GM12875 (cell line): ENCODE measurements around the gene RASSF5.
"Not testable (repeated sequence)": the region's sequence is repeated elsewhere in the genome, so short reads cannot be mapped to it uniquely, and the experiment has no call there.

Experiments
- H3K4me3 ChIP-seq: one replicate; pipeline ENCODE4 v1.5.1; 2011; ENCODE audit warnings: low read depth, low read length, control low read depth
- TF ChIP-seq, protein P1 (sequence below): IDR thresholded peaks from 2 replicates; pipeline ENCODE4 v1.5.1; 2011; ENCODE audit warnings: low read depth, mild to moderate bottlenecking, control low read depth, inconsistent platforms, low read length, moderate library complexity, borderline replicate concordance; ENCODE audit not compliant: insufficient read depth

The RASSF5 gene

DNA sequence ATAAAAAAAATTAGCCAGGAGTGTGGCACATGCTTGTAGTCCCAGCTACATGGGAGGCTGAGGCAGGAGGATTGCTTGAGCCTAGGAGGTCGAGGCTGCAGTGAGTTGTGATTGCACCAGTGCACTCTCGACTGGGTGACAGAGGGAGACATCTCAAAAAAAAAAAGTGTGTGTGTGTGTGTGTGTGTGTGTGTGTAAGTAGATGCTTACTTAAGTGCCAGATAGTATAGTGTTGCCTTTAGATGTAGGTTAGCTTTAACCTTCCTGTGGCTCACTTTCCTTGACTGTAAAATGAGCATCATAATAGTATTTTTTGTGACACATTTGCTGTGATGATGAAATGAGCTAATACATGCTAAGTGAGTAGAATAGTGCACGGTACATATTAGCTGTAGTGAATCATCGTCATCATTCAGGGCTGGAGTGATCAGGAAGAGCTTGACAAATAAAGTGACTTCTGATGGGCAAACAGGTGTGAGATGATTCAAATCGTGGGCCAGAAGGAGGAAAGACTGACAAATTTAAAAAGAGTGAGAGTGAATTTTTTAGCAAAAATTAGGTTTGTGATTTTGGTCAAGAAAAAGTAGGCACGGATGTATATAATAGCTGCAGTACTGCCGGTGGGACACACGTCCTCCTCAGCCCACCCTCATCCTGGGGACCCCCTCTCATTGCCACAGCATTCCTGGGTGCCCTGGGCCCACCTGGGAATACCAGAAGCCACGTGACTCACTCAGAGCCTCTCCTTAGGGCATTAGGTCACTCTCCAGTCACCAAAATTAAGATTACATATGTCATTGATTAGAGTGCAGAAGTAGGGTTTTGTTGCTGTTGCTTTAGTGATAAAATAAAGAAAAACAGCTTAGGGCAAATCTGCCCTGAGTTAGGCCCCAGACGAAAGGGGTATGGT lies 71.0 kb downstream of the RASSF5 start:
- H3K4me3 ChIP-seq, result no peak overlapping the region
- TF ChIP-seq, protein P1, sequence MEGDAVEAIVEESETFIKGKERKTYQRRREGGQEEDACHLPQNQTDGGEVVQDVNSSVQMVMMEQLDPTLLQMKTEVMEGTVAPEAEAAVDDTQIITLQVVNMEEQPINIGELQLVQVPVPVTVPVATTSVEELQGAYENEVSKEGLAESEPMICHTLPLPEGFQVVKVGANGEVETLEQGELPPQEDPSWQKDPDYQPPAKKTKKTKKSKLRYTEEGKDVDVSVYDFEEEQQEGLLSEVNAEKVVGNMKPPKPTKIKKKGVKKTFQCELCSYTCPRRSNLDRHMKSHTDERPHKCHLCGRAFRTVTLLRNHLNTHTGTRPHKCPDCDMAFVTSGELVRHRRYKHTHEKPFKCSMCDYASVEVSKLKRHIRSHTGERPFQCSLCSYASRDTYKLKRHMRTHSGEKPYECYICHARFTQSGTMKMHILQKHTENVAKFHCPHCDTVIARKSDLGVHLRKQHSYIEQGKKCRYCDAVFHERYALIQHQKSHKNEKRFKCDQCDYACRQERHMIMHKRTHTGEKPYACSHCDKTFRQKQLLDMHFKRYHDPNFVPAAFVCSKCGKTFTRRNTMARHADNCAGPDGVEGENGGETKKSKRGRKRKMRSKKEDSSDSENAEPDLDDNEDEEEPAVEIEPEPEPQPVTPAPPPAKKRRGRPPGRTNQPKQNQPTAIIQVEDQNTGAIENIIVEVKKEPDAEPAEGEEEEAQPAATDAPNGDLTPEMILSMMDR, result no peak

DNA sequence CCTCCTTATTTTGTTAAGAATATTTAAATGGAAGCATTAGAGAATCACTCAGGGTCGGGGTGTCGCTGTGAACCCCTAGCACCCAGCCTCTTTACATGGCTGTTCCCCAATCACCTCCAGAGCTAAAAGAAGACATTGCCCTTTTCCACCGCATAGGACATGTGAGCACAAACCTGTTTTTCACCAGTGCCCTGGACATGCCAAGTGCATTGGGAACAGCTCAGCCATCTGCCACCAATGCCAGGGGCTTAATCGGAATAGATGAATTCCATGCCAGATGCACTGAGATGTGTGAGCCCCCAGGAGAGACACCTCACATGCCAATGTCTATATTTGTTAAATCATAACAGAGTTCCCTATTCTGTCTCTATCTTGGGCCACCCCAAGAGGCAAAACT lies 71.6 kb downstream of the RASSF5 start:
- H3K4me3 ChIP-seq, result no peak overlapping the region
- TF ChIP-seq, protein P1, result no peak

DNA sequence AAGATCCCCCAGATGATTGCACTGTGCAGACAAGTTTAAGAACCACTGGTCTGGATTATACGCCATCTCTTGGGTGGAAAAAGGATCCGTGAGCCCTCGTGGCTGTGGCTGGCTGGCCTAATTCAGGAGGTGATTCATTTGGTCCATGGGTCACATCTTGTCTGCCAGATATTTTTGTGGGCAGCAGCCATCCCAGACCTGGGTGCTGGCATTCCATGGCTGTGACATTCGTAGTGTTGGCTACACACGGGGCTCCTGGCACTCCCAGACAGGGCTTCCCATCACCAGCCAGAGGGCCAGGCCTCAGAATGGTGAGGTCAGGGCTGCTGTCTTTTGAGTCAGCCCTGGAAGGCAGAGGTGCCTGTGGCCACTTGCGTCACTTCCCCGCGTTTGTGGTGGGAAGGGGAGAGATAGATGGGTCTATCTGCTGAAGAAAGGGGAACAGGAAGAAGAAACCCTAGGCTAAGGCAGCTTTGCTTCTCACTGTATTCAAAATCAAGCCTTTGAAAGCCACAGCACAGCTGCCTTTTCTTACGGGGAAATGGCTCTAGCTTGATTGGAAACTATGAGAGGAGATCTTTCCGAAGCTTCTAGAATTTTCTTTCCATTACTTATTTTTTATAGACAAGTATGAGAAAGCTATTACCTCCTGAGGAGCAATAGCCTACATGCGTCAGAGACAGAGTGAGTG lies 72.6 kb downstream of the RASSF5 start:
- no peak overlapping the region for H3K4me3 ChIP-seq
- TF ChIP-seq, protein P1, result no peak

DNA sequence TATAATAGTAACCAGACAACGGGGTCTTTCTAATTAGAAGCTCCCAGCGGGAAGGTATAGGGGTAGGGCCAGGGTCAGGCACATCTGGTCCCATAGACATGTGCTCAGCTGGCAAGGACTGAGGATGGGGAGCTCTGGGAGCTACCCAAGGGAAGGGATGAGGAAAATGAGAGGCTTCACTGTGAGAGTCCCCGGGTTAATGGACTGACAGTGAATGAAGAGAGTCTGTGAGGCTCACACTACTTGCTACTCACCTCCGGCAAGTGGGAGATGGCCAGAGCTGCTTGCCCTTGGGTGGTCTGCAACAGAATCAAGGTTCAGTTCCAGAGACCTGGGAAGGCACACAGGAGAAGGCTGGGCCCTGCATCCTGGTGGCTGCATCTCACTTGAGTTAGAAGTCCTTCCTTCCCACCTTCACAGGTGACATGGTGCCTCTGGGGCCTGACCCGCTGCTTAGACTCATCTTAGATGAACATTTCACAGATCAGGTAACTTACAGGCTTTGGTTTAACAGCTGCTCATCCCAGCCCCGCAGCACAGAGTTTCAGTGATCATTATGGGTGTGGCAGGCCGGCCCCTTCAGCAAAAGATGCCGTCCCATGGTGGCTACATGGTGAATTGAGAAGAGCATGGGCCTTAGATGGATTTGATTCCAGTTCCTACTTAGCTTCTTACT lies 73.2 kb downstream of the RASSF5 start:
- TF ChIP-seq, protein P1, result no peak
- H3K4me3 ChIP-seq, result peak overlapping the region; percentile 21

DNA sequence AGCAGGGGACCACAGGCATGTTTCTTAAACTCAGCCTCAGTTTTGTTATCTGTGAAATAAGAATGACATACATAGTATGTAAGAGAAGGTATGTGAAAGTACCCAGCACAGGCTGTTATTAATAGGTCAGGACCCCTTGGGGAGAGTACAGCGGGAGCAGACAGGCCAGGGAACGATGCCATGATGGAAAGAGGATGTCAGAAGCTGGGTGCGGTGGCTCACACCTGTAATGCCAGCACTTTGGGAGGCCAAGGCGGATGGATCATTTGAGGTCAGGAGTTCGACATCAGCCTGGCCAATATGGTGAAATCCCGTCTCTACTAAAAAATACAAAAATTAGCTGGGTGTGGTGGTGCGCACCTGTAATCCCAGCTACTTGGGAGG lies 73.8 kb downstream of the RASSF5 start:
- H3K4me3 ChIP-seq, result not testable (repeated sequence)

DNA sequence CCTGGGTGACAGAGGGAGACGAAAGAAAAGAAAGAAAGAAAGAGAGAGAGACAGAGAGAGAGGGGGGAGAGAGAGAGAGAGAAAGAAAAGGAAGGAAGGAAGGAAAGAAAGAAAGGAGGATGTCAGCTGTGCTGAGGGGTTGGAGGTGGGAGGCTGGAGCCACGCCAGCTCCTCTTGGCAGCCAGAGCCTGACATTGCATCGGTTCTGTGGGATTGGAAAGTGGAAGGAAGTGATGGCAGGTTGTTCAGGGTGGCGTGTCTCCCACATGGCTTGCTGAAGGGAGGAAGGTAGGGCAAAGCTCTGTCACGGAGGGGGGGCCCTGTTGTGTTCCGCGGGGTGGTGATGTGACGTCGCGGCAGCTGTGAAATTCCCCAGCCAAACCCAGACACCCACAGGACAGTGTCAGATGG lies 74.2 kb downstream of the RASSF5 start:
- H3K4me3 ChIP-seq, result no peak overlapping the region
- TF ChIP-seq, protein P1, result no peak

DNA sequence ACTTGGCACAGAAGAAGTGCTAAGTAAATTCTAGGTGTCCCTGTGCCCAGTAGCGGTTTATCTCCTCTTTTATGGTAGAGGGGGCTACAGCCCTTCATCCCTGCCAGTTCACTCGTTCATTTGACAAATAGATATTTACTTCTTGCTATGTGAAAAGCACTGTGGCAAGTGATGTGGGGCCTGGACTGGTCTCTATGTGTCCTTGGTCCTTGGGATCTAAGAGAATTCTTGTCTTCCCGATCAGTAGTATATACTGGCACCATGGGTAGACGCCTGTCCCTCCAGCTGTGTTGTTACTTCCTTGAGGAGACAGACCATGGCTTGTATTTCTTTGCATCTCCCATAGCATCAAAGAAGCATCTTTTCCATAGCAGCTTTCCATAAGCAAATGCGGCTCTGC lies 75.2 kb downstream of the RASSF5 start:
- no peak overlapping the region for H3K4me3 ChIP-seq
- TF ChIP-seq, protein P1, result no peak
